HCT116 (cell line): ENCODE results near the gene ATRN. TPM values are rescaled to one million over a fixed set of nuclear protein-coding genes. Genes with fewer than 3 reads are reported as not detected.
"Not testable (repeated sequence)": the region's sequence is repeated elsewhere in the genome, so short reads cannot be mapped to it uniquely, and the experiment has no call there.

ENCODE experiments used
- ATAC-seq: fragments of 200-7000 bp; cut with Tn5 transposase; 2 replicates; pipeline ENCODE4 v1.9.1; 2020; ENCODE audit warnings: mild to moderate bottlenecking, moderate library complexity
- BruUV-seq: library from RNA; stranded (reverse); fragments of 400-500 nt; replicated peaks from 2 replicates; lab custom pipeline; 2021; lab: Mats Ljungman, UMichigan
- CTCF ChIA-PET: fragments of 300-600 bp; sonication (Branson Sonifier 250); formaldehyde crosslinking; loops from one replicate; lab custom pipeline; 2021; ENCODE audit warnings: antibody characterized with exemption; lab: Charles Lee
- POLR2A ChIA-PET: fragments of 300-600, 350-600 bp; sonication (Branson Sonifier 250); formaldehyde crosslinking; loops from one replicate; lab custom pipeline; 2021; ENCODE audit warnings: antibody characterized with exemption; lab: Charles Lee
- RAD21 ChIA-PET, 2 experiments: fragments of 300-600 bp; sonication (Branson Sonifier 250); formaldehyde crosslinking; loops; one replicate each; lab custom pipeline; 2023; ENCODE audit warnings: low total read pairs in 2 of 2; ENCODE audit not compliant: uncharacterized antibody in 2 of 2, unreplicated experiment in 2 of 2, low non-redundant PET in 1 of 2; lab: Charles Lee
- DNase-seq: peaks from one replicate; pipeline ENCODE4 v3.0.0-alpha.2; 2010; ENCODE audit warnings: low read depth, low spot score
- H2AFZ ChIP-seq: fragments of 200-600 bp; shearing (Covaris generic), sonication (generic); 2 replicates; pipeline ENCODE4 v1.6.1; 2017; ENCODE audit warnings: low read depth, mixed run types, mixed read lengths, antibody characterized with exemption, low read length; ENCODE audit not compliant: poor library complexity, severe bottlenecking
- H3K27ac ChIP-seq: 2 replicates; pipeline ENCODE4 v1.5.1; 2012; ENCODE audit warnings: low read depth, low read length
- H3K27me3 ChIP-seq: fragments of 200-600 bp; sonication (generic); 2 replicates; pipeline ENCODE4 v1.6.1; 2016; ENCODE audit warnings: mixed run types, low read length, mixed read lengths; ENCODE audit not compliant: insufficient read depth
- H3K36me3 ChIP-seq, 2 experiments: fragments of 200-500 bp in 1 of 2; fragments of 200-600 bp in 1 of 2; sonication (Bioruptor generic) in 1 of 2; sonication (generic) in 1 of 2; 2 replicates each; pipeline versions ENCODE4 v1.5.1 to v1.6.1; 2014 to 2016; ENCODE audit warnings: low read length in 2 of 2, inconsistent platforms in 1 of 2, mixed read lengths in 1 of 2, mixed run types in 1 of 2; ENCODE audit not compliant: insufficient read depth in 2 of 2, control insufficient read depth in 1 of 2
- H3K4me1 ChIP-seq, 2 experiments: fragments of 200-600 bp in 1 of 2; sonication (generic) in 1 of 2; 2 replicates each; pipeline versions ENCODE4 v1.5.1 to v1.6.1; 2012 to 2017; ENCODE audit warnings: low read length in 2 of 2, inconsistent platforms in 1 of 2, mild to moderate bottlenecking in 1 of 2, mixed read lengths in 1 of 2, mixed run types in 1 of 2, moderate library complexity in 1 of 2; ENCODE audit not compliant: insufficient read depth in 2 of 2, control insufficient read depth in 1 of 2
- H3K4me2 ChIP-seq: fragments of 200-600 bp; sonication (generic); 2 replicates; pipeline ENCODE4 v1.6.1; 2017; ENCODE audit warnings: mixed run types, low read length, mixed read lengths
- H3K4me3 ChIP-seq, 2 experiments: fragments of 200-600 bp in 1 of 2; sonication (generic) in 1 of 2; replicated peaks in 1 of 2; 2 replicates each; pipeline ENCODE4 v1.5.1; 2011 to 2016; ENCODE audit warnings: low read length in 2 of 2, control low read depth in 1 of 2, low read depth in 1 of 2, mild to moderate bottlenecking in 1 of 2, mixed read lengths in 1 of 2, mixed run types in 1 of 2
- H3K79me2 ChIP-seq: fragments of 200-600 bp; sonication (generic); 2 replicates; pipeline ENCODE4 v1.6.1; 2017; ENCODE audit warnings: mild to moderate bottlenecking, mixed run types, low read length, moderate library complexity, mixed read lengths; ENCODE audit not compliant: insufficient read depth
- H3K9ac ChIP-seq: fragments of 200-600 bp; sonication (generic); 2 replicates; pipeline ENCODE4 v1.6.1; 2016; ENCODE audit warnings: low read length, mixed read lengths
- H3K9me2 ChIP-seq: fragments of 200-600 bp; sonication (generic), shearing (Covaris generic); 2 replicates; pipeline ENCODE4 v1.6.1; 2017; ENCODE audit warnings: mixed run types, mild to moderate bottlenecking, moderate library complexity; ENCODE audit not compliant: insufficient read depth
- H3K9me3 ChIP-seq, 2 experiments: fragments of 200-500 bp in 1 of 2; fragments of 200-600 bp in 1 of 2; sonication (Bioruptor generic) in 1 of 2; sonication (generic) in 1 of 2; 2 replicates each; pipeline ENCODE4 v1.6.1; 2014 to 2017; ENCODE audit warnings: low read length in 2 of 2, mixed read lengths in 2 of 2, inconsistent platforms in 1 of 2, low read depth in 1 of 2, mild to moderate bottlenecking in 1 of 2, mixed run types in 1 of 2, moderate library complexity in 1 of 2; ENCODE audit not compliant: control insufficient read depth in 1 of 2, insufficient read depth in 1 of 2
- H4K20me1 ChIP-seq: fragments of 200-600 bp; sonication (generic), shearing (Covaris generic); 2 replicates; pipeline ENCODE4 v1.6.1; 2017; ENCODE audit warnings: mixed run types, mild to moderate bottlenecking, moderate library complexity; ENCODE audit not compliant: insufficient read depth
- ELF1 ChIP-seq: IDR thresholded peaks from 2 replicates; pipeline ENCODE4 v1.6.1; 2012; ENCODE audit warnings: low read depth, borderline replicate concordance
- EZH2 ChIP-seq: fragments of 200-600 bp; sonication (generic); IDR thresholded peaks from 2 replicates; pipeline ENCODE4 v1.6.1; 2017; ENCODE audit warnings: antibody characterized with exemption, mixed run types
- EZH2phosphoT487 ChIP-seq: fragments of 200-600 bp; IDR thresholded peaks from 2 replicates; pipeline ENCODE4 v1.6.1; 2018; ENCODE audit warnings: antibody characterized with exemption, borderline replicate concordance
- FOSL1 ChIP-seq: IDR thresholded peaks from 2 replicates; pipeline ENCODE4 v1.6.1; 2012; ENCODE audit warnings: low read depth
- REST ChIP-seq: IDR thresholded peaks from 2 replicates; pipeline ENCODE4 v1.6.1; 2012; ENCODE audit warnings: low read depth
- SP1 ChIP-seq: IDR thresholded peaks from 2 replicates; pipeline ENCODE4 v1.6.1; 2012; ENCODE audit warnings: low read depth
- SRF ChIP-seq: IDR thresholded peaks from 2 replicates; pipeline ENCODE4 v1.6.1; 2012; ENCODE audit warnings: low read depth
- ZBTB33 ChIP-seq: IDR thresholded peaks from 2 replicates; pipeline ENCODE4 v1.6.1; 2011; ENCODE audit warnings: mild to moderate bottlenecking, low read length, moderate library complexity; ENCODE audit not compliant: insufficient replicate concordance; ENCODE audit errors: extremely low read depth
- ZFX ChIP-seq: fragments of 450-650 bp; IDR thresholded peaks from 2 replicates; pipeline ENCODE4 v1.6.1; 2017
- ZNF274 ChIP-seq: fragments of 200-500 bp; sonication (Bioruptor generic); IDR thresholded peaks from 2 replicates; pipeline ENCODE4 v1.6.1; 2014; ENCODE audit warnings: mild to moderate bottlenecking, low read depth, low read length, inconsistent platforms
- intact Hi-C: fragments of 100-400 bp; cut with micrococcal nuclease; formaldehyde crosslinking; loops from 2 replicates; pipeline ENCODE4 v1.10.0; 2022
- total RNA-seq: library from RNA; stranded (reverse); gene quantifications from one replicate; pipeline ENCODE4 v1.2.1, GENCODE V29; 2021; ENCODE audit not compliant: unreplicated experiment
- TF ChIP-seq, protein P1 (sequence below): IDR thresholded peaks from 2 replicates; pipeline ENCODE4 v1.6.1; 2012

The ATRN gene
- total RNA-seq, 1 experiment from 2014 or later = 24.4 TPM

DNA sequence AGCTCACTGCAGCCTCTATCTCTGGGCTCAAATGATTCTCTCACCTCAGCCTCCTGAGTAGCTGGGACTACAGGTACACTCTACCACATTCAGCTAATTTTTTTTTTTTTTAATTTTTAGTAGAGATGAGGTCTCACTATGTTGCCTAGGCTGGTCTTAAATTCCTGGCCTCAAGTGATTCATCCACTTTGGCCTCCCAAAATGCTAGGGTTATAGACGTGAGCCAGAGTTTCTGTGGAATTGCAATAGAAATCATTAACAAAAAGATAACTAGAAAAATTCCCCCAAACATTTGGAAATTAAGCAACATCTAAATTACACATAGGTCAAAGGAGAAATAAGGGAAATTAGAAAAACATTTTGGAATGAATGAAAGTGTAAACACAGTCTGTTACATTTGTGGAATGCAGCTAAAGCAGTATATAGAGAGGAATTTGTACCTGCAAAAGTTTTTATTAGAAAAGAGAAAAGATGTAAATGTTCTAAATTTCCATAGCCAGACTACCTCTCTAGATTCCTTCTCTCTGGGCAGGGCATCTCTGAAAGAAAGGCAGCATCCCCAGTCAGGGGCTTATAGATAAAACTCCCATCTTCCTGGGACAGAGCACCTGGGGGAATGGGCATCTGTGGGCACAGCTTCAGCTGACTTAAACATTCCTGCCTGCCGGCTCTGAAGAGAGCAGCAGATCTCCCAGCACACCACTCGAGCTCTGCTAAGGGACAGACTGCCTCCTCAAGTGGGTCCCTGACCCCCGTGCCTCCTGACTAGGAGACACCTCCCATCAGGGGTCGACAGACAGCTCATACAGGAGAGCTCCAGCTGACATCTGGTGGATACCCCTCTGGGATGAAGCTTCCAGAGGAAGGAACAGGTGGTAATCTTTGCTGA, 51.3 kb downstream of the ATRN start:
- Histone ChIP-seq H3K79me2 (no peaks in the 10 kb centered on the region), H3K36me3 (0 out of 4 replicates have a peak, but pooled peaks cover 0 to 3% of the 10 kb centered on the region in 2 experiments)
- intact Hi-C loops = no loop called here
- TF ChIP-seq EZH2 (no peak), ZFX (no peak), ZNF274 (no peak), FOSL1 (no peak), SRF (no peak), SP1 (no peak), REST (no peak), ELF1 (no peak), EZH2phosphoT487 (no peak), ZBTB33 (no peak)
- TF ChIP-seq, protein P1, sequence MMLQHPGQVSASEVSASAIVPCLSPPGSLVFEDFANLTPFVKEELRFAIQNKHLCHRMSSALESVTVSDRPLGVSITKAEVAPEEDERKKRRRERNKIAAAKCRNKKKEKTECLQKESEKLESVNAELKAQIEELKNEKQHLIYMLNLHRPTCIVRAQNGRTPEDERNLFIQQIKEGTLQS = no peak
- TF ChIP-seq, all 23 proteins: peak for 0
- no peak overlapping the region for H3K9ac ChIP-seq
- ATAC-seq (no peak), DNase-seq (no peak)
- H4K20me1 ChIP-seq = no peaks in the 10 kb centered on the region
- H2AFZ ChIP-seq = no peak overlapping the region
- peaks cover 0 to 3% of the 10 kb centered on the region in 2 experiments; a peak in 1 of 4 replicates for H3K9me3 ChIP-seq
- no peak overlapping the region for H3K4me2 ChIP-seq
- CTCF ChIA-PET = no interaction called here
- RAD21 ChIA-PET = no interaction called here
- no peaks in the 10 kb centered on the region for H3K4me1 ChIP-seq
- no peaks in the 10 kb centered on the region for H3K27me3 ChIP-seq
- POLR2A ChIA-PET = no interaction called here
- no TSS peak for BruUV-seq
- no peak overlapping the region for H3K27ac ChIP-seq
- no peaks in the 10 kb centered on the region for H3K9me2 ChIP-seq
- no peak overlapping the region for H3K4me3 ChIP-seq

- POLR2A ChIA-PET, H3K36me3 ChIP-seq, H3K9me2 ChIP-seq, H3K27me3 ChIP-seq, H3K4me2 ChIP-seq, H3K27ac ChIP-seq, DNase-seq, H2AFZ ChIP-seq, CTCF ChIA-PET, intact Hi-C loops, H3K9ac ChIP-seq, H3K4me3 ChIP-seq, H3K79me2 ChIP-seq, BruUV-seq, ATAC-seq, H3K4me1 ChIP-seq, RAD21 ChIA-PET, H4K20me1 ChIP-seq, H3K9me3 ChIP-seq: not testable (repeated sequence)
Measured at GRCh38 chr20:3524696-3525095, 53.9 kb downstream of the ATRN start.
